ENCODE data around the gene CHI3L1. TPM values are rescaled to one million over a fixed set of nuclear protein-coding genes. Genes with fewer than 3 reads are reported as not detected.

Gene CHI3L1
- total and polyA plus RNA-seq, 12 donors, result 0.15 to 14.3 (median 2.0) TPM; not detected in 1

DNA sequence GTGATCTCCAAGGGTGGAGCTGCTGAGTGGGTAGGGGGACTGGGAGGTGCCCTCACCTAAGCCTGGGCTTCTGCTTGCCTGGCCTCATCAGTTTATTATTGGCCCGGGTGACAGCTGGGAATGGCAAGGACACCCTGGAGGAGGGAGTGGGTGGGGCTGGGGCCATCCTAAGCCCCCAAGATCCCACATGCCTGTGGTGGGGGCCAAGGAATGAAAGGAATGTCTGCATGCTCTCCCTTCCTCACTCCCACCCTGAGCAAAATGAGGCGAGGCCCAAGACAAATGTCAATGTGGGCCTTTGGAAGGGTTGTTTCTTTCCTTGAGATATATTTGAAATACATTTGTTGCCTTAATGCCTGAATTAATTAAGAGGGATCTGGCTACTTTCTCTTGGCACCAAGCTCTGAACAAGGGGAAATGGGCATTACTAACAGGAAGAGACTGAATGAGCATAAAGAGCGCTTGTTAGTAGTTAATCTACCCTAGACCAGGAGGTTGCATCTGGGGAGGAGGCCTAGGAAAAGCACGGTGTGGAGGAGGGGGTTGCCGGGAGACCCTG lies 19.7 kb upstream of the CHI3L1 start:
- peaks cover 0 to 3% (median 0%) of the 10 kb centered on the region in 7 donors for H3K27me3 ChIP-seq
- no peak for DNase-seq
- peaks cover 0 to 21% (median 0%) of the 10 kb centered on the region in 9 donors for H3K4me1 ChIP-seq
- no peaks in the 10 kb centered on the region for H3K9me3 ChIP-seq
- H3K36me3 ChIP-seq, result no peaks in the 10 kb centered on the region
- TF ChIP-seq CTCF (IDR thresholded peaks at IDR 0.05), result no peak
- ATAC-seq, result no peak
- intact Hi-C loops (cut with DNase I), result no loop called here
- WGBS, 2 donors, result 81 to 85% methylated on average over 5 of the region's 5 CpGs
- H3K4me3 ChIP-seq, result no peak overlapping the region
- H3K27ac ChIP-seq, result no peak overlapping the region

DNA sequence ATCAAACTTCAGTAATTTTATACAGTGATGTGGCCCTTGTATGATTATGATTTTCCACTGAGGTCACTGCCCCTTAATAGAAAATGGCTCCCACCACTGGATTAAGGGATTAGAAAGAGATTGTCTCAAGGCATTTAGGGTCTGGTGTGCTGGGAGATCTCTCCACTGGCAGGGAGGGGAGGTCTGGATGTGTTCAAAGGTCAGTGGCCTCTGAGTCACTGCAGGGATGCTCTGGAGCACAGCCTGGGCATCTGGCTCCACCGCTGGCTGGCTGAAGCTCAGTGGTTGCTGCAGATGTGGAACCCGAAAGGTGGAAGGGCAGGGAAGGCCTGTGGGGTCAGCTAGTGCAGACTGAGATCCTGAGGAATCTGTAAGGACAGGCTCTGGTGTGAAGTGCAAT lies 18.3 kb upstream of the CHI3L1 start:
- Histone ChIP-seq H3K27me3 (peaks cover 0 to 3% (median 0%) of the 10 kb centered on the region in 7 donors), H3K27ac (no peak overlapping the region), H3K4me1 (peaks cover 0 to 34% (median 11%) of the 10 kb centered on the region in 9 donors), H3K9me3 (no peaks in the 10 kb centered on the region), H3K36me3 (no peaks in the 10 kb centered on the region), H3K4me3 (no peak overlapping the region)
- TF ChIP-seq CTCF (IDR thresholded peaks at IDR 0.05), result no peak
- ATAC-seq, result no peak
- intact Hi-C loops (cut with DNase I), result no loop called here
- DNase-seq, result no peak
- WGBS, 2 donors, result 82 to 86% methylated on average over 2 of the region's 2 CpGs

- DNase-seq (peak; percentile 18 to 43), ATAC-seq (peak; percentile 48 to 82 (median 68))
- H3K9me3 ChIP-seq, result no peaks in the 10 kb centered on the region
- peak overlapping the region in 7 of 10 donors; percentile 4 to 74 (median 57) for H3K27ac ChIP-seq
- peaks cover 0 to 3% (median 0%) of the 10 kb centered on the region in 7 donors for H3K27me3 ChIP-seq
- no peak for TF ChIP-seq CTCF (IDR thresholded peaks at IDR 0.05)
- H3K4me1 ChIP-seq, result peaks cover 0 to 46% (median 16%) of the 10 kb centered on the region in 9 donors
- H3K4me3 ChIP-seq, result no peak overlapping the region
- 76 to 78% methylated on average over 15 of the region's 15 CpGs for WGBS, 2 donors
- H3K36me3 ChIP-seq, result no peaks in the 10 kb centered on the region
- intact Hi-C loops (cut with DNase I), result no loop called here
Measured at GRCh38 chr1:203202431-203203245, 16.1 kb upstream of the CHI3L1 start.

DNA sequence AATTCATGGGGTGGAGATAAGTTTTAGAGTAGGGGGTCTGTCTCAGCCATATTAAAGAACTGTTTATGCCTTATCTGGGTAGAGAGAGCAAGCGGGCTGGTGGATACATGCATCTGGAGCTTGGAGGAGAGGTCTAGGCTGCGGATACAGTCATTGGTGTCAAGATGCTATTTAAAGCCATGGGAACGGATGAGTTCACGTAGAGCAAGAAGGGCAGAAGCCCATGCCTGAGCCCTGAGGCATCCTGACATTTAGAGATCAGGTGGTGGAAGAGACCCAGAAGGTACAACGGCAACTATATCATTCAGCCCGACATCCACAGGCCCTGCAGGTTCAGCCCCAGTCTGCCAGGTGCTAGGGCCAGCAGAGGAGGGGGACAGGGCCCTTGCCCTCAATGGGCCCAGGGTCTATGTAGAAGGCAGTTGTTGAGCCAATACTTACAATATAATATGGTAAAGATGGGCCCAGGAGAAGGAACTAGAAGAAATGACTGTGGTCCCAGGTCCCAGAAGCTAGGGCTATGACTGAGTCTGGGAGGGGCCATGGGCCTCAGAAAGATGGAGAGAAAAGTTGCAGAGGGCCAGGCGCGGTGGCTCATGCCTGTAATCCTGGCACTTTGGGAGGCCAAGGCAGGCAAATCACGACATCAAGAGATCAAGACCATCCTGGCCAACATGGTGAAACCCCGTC lies 15.2 kb upstream of the CHI3L1 start:
- peaks cover 0 to 46% (median 16%) of the 10 kb centered on the region in 9 donors for H3K4me1 ChIP-seq
- no peak for ATAC-seq
- peak overlapping the region in 6 of 10 donors; percentile 41 to 70 (median 58) for H3K27ac ChIP-seq
- H3K9me3 ChIP-seq, result no peaks in the 10 kb centered on the region
- H3K27me3 ChIP-seq, result peaks cover 0 to 3% (median 0%) of the 10 kb centered on the region in 7 donors
- intact Hi-C loops (cut with DNase I), result no loop called here
- H3K36me3 ChIP-seq, result no peaks in the 10 kb centered on the region
- no peak for TF ChIP-seq CTCF (IDR thresholded peaks at IDR 0.05)
- DNase-seq, result no peak
- no peak overlapping the region for H3K4me3 ChIP-seq
- WGBS, 2 donors, result 83 to 87% methylated on average over 10 of the region's 10 CpGs
